H1 (cell line): ENCODE measurements around the gene ANKDD1A. TPM values are rescaled to one million over a fixed set of nuclear protein-coding genes. Genes with fewer than 3 reads are reported as not detected.

Experiments used
- CTCF ChIA-PET: fragments of 300-600 bp; sonication (Branson Sonifier 250); formaldehyde crosslinking; loops from one replicate; lab custom pipeline; 2021; ENCODE audit not compliant: partially characterized antibody; lab: Charles Lee
- POLR2A ChIA-PET: fragments of 300-600 bp; sonication (Branson Sonifier 250); formaldehyde crosslinking; loops from one replicate; lab custom pipeline; 2021; ENCODE audit warnings: inconsistent platforms; ENCODE audit not compliant: partially characterized antibody; lab: Charles Lee
- DNase-seq, 2 experiments: peaks; one replicate each; pipeline versions ENCODE4 v3.0.0 to v3.0.0-alpha.2; 2010 to 2022; ENCODE audit warnings: low spot score in 2 of 2, low read depth in 1 of 2, mixed read lengths in 1 of 2
- FAIRE-seq: peaks from 2 replicates; lab custom pipeline; 2011; peaks lifted over from hg19 to GRCh38; lab: Jason Lieb, UNC
- H2AFZ ChIP-seq: 2 replicates; pipeline ENCODE4 v1.8.1; 2012; ENCODE audit warnings: low read length, inconsistent platforms
- H2AK5ac ChIP-seq: 2 replicates; pipeline ENCODE4 v1.6.1; 2013; ENCODE audit warnings: low read depth, low read length
- H2BK120ac ChIP-seq: replicated peaks from 2 replicates; pipeline ENCODE3; 2013; ENCODE audit warnings: low read depth, low read length, inconsistent platforms
- H2BK12ac ChIP-seq: 2 replicates; pipeline ENCODE4 v1.6.1; 2013; ENCODE audit warnings: low read depth, low read length
- H2BK15ac ChIP-seq: 2 replicates; pipeline ENCODE4 v1.6.1; 2013; ENCODE audit warnings: low read length
- H2BK20ac ChIP-seq: 2 replicates; pipeline ENCODE4 v1.6.1; 2013; ENCODE audit warnings: low read length
- H2BK5ac ChIP-seq: 2 replicates; pipeline ENCODE4 v1.6.1; 2013; ENCODE audit warnings: low read depth, low read length
- H3K14ac ChIP-seq: 2 replicates; pipeline ENCODE4 v1.6.1; 2013; ENCODE audit warnings: inconsistent platforms; ENCODE audit not compliant: insufficient read length
- H3K18ac ChIP-seq: 2 replicates; pipeline ENCODE4 v1.6.1; 2013; ENCODE audit warnings: low read length; ENCODE audit errors: extremely low read depth
- H3K23ac ChIP-seq: 2 replicates; pipeline ENCODE4 v1.6.1; 2013; ENCODE audit warnings: inconsistent platforms; ENCODE audit not compliant: insufficient read length
- H3K23me2 ChIP-seq: 2 replicates; pipeline ENCODE4 v1.6.1; 2013; ENCODE audit warnings: low read depth, low read length
- H3K27ac ChIP-seq: 2 replicates; pipeline ENCODE4 v1.6.1; 2011; ENCODE audit warnings: low read depth, low read length, inconsistent platforms
- H3K27me3 ChIP-seq, 4 experiments: replicated peaks in 1 of 4; 1 replicate in 1 of 4; 2 replicates in 3 of 4; pipeline versions ENCODE4 v1.6.1 to v1.8.1; 2011 to 2013; ENCODE audit warnings: low read length in 3 of 4, mild to moderate bottlenecking in 3 of 4, inconsistent platforms in 2 of 4, mixed read lengths in 2 of 4, moderate library complexity in 1 of 4; ENCODE audit not compliant: control insufficient read depth in 3 of 4, insufficient read depth in 3 of 4; ENCODE audit errors: extremely low read depth in 1 of 4
- H3K36me3 ChIP-seq, 4 experiments: 2 replicates each; pipeline versions ENCODE4 v1.6.1 to v1.8.1; 2011 to 2013; ENCODE audit warnings: mild to moderate bottlenecking in 4 of 4, low read length in 3 of 4, moderate library complexity in 2 of 4, control low read depth in 1 of 4, inconsistent platforms in 1 of 4; ENCODE audit not compliant: insufficient read depth in 4 of 4, control insufficient read depth in 2 of 4
- H3K4ac ChIP-seq: replicated peaks from 2 replicates; pipeline ENCODE3; 2013; ENCODE audit warnings: low read length, low read depth, mixed read lengths, inconsistent platforms; ENCODE audit not compliant: insufficient read length
- H3K4me1 ChIP-seq, 4 experiments: replicated peaks in 1 of 4; 1 replicate in 1 of 4; 2 replicates in 3 of 4; pipeline versions ENCODE4 v1.6.1 to v1.8.1; 2011 to 2013; ENCODE audit warnings: low read length in 3 of 4, inconsistent platforms in 2 of 4, mixed read lengths in 1 of 4; ENCODE audit not compliant: insufficient read depth in 4 of 4, control insufficient read depth in 3 of 4
- H3K4me2 ChIP-seq, 2 experiments: 2 replicates each; pipeline versions ENCODE4 v1.6.1 to v1.8.1; 2011 to 2013; ENCODE audit warnings: low read depth in 2 of 2, low read length in 2 of 2, control low read depth in 1 of 2, inconsistent platforms in 1 of 2, mild to moderate bottlenecking in 1 of 2; ENCODE audit not compliant: insufficient read depth in 1 of 2
- H3K4me3 ChIP-seq, 4 experiments: fragments of 200-600, 300-600 bp in 1 of 4; sonication (generic), shearing (Covaris generic), sonication (Bioruptor Twin) in 1 of 4; 2 replicates each; pipeline versions ENCODE4 v1.5.1 to v1.8.1; 2011 to 2016; ENCODE audit warnings: low read length in 4 of 4, low read depth in 3 of 4, control low read depth in 2 of 4, inconsistent platforms in 2 of 4, mild to moderate bottlenecking in 2 of 4, mixed read lengths in 1 of 4, moderate library complexity in 1 of 4; ENCODE audit not compliant: insufficient read depth in 2 of 4; ENCODE audit errors: extremely low read depth in 1 of 4
- H3K56ac ChIP-seq: replicated peaks from 2 replicates; pipeline ENCODE3; 2013; ENCODE audit warnings: low read depth, mild to moderate bottlenecking, mixed read lengths, low read length, inconsistent platforms; ENCODE audit not compliant: insufficient read length
- H3K79me1 ChIP-seq: 2 replicates; pipeline ENCODE4 v1.6.1; 2013; ENCODE audit warnings: low read depth, low read length, control low read depth
- H3K79me2 ChIP-seq, 2 experiments: 2 replicates each; pipeline versions ENCODE4 v1.6.1 to v1.8.1; 2012 to 2013; ENCODE audit warnings: low read length in 2 of 2, mild to moderate bottlenecking in 2 of 2, inconsistent platforms in 1 of 2; ENCODE audit not compliant: insufficient read depth in 2 of 2, control insufficient read depth in 1 of 2
- H3K9ac ChIP-seq, 4 experiments: replicated peaks in 1 of 4; 1 replicate in 1 of 4; 2 replicates in 3 of 4; pipeline versions ENCODE4 v1.6.1 to v1.8.1; 2011 to 2013; ENCODE audit warnings: low read depth in 3 of 4, low read length in 3 of 4, control low read depth in 2 of 4, mild to moderate bottlenecking in 2 of 4, moderate library complexity in 2 of 4, inconsistent platforms in 1 of 4; ENCODE audit errors: extremely low read depth in 1 of 4
- H3K9me3 ChIP-seq, 2 experiments: 2 replicates each; pipeline versions ENCODE4 v1.6.1 to v1.8.1; 2012 to 2013; ENCODE audit warnings: mild to moderate bottlenecking in 2 of 2, moderate library complexity in 2 of 2, control low read depth in 1 of 2, inconsistent platforms in 1 of 2, low read depth in 1 of 2, low read length in 1 of 2, mixed read lengths in 1 of 2; ENCODE audit not compliant: insufficient read depth in 2 of 2
- H4K20me1 ChIP-seq, 2 experiments: replicated peaks in 1 of 2; 2 replicates each; pipeline versions ENCODE3 to v1.8.1; 2011 to 2013; ENCODE audit warnings: inconsistent platforms in 2 of 2, low read length in 2 of 2, mild to moderate bottlenecking in 1 of 2; ENCODE audit not compliant: insufficient read depth in 2 of 2, control insufficient read depth in 1 of 2
- H4K5ac ChIP-seq: 2 replicates; pipeline ENCODE4 v1.6.1; 2013; ENCODE audit warnings: low read length, low read depth, mixed read lengths, inconsistent platforms; ENCODE audit not compliant: insufficient read length
- H4K8ac ChIP-seq: 2 replicates; pipeline ENCODE4 v1.8.0; 2013; ENCODE audit warnings: mild to moderate bottlenecking, moderate library complexity, low read length, inconsistent platforms; ENCODE audit not compliant: insufficient read depth; ENCODE audit errors: extremely low read depth
- H4K91ac ChIP-seq: replicated peaks from 2 replicates; pipeline ENCODE3; 2013; ENCODE audit warnings: low read length, mixed read lengths, inconsistent platforms; ENCODE audit not compliant: insufficient read length
- RAD21 ChIP-seq, 2 experiments: IDR thresholded peaks in 1 of 2; conservative IDR thresholded peaks in 1 of 2; 2 replicates each; pipeline ENCODE4 v1.6.1; 2011; ENCODE audit warnings: low read depth in 2 of 2, low read length in 2 of 2, improper control_type of control experiment in 1 of 2, inconsistent platforms in 1 of 2, mild to moderate bottlenecking in 1 of 2, moderate library complexity in 1 of 2
- SAP30 ChIP-seq: fragments of 300-600 bp; sonication (generic); IDR thresholded peaks from 2 replicates; pipeline ENCODE4 v1.7.1; 2012; ENCODE audit warnings: low read length, moderate library complexity, mild to moderate bottlenecking, inconsistent platforms; ENCODE audit not compliant: insufficient read depth, insufficient replicate concordance
- WGBS, 2 experiments: shearing (Covaris generic) in 1 of 2; methylation state at CpG; one replicate each; pipeline versions ENCODE4 v1.1.6 to v1.1.7; 2013 to 2015; ENCODE audit warnings: low lambda C conversion rate in 2 of 2, mixed read lengths in 2 of 2, inconsistent platforms in 1 of 2, low coverage in 1 of 2, missing lambda C conversion rate in 1 of 2; ENCODE audit not compliant: insufficient replicate concordance in 2 of 2, insufficient coverage in 1 of 2, insufficient read length in 1 of 2; ENCODE audit errors: extremely low coverage in 1 of 2, missing lambda C conversion rate in 1 of 2; 5-methylcytosine and 5-hydroxymethylcytosine counted together
- polyA plus RNA-seq, 7 experiments: library from polyadenylated mRNA; depleted of rRNA in 3 of 7; stranded (reverse) in 5 of 7; unstranded in 2 of 7; fragments of >200 nt in 5 of 7; fragments of 200-250 nt in 2 of 7; gene quantifications; 1 replicate in 5 of 7; 2 replicates in 1 of 7; 4 replicates in 1 of 7; pipeline versions ENCODE4 v1.2.1 to v1.2.3, GENCODE V29; 2011 to 2013; ENCODE audit warnings: missing spikeins in 2 of 7, mixed read lengths in 2 of 7
- total RNA-seq: library from RNA; stranded (reverse); fragmentation: NEBNext Ultra II Directional; extraction: Animal tissue kit (Norgen Biotek cat#: 25700); gene quantifications from 2 replicates; pipeline ENCODE4 v1.2.1, GENCODE V29; 2021

The ANKDD1A gene
- total and polyA plus RNA-seq, 2 of the 8 experiments (the other 6 are each of a cell fraction or from before 2014, with no cell fraction given): 4.1 to 5.0 TPM

DNA sequence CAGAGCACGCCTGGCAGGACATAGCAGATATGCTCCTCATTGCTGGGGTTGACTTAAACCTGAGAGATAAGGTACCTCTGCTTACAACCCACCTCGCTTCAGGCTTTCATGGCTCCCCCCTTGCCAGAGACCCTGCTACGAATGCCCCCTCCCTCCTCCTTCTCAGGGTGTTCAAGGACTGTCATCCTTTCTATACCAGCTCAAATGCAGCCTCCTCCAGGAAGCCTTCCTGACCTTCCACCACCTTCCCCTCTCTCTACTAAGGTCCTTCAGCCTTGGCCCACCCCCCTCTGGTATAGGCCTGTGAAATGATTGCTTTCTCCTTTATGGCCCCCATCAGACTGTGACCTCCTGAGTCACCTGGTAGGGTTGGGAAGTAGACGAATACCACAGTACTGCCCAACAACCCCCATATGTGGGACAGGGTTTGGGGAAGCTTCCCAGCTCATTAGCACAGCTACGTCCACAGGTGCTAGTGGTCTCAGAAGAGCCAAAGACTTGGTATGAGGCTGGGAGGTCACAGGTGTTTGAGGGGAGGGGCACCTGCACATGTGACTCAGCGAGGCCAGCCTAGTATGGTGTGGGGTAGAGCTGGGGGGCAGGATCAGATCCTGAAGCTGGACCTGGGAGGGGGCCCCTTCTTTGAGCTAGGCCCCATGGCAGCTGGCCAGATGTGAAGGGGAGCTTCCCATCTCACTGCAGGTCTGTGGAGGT, 32.0 kb downstream of the ANKDD1A start:
- no peak overlapping the region for H3K4ac ChIP-seq
- DNase-seq: peak in 1 of 2 experiments; percentile 38

More for the DNA sequence above, 32.0 kb downstream of the ANKDD1A start:
- Histone ChIP-seq H3K4me1 (no peaks in the 10 kb centered on the region), H2AK5ac (no peak overlapping the region), H3K4me3 (no peak overlapping the region), H2AFZ (no peak overlapping the region), H2BK120ac (no peak overlapping the region), H3K79me2 (no peaks in the 10 kb centered on the region), H3K9ac (no peak overlapping the region), H4K91ac (no peak overlapping the region), H3K9me3 (no peaks in the 10 kb centered on the region), H3K18ac (no peak overlapping the region), H3K79me1 (no peaks in the 10 kb centered on the region), H2BK12ac (no peak overlapping the region), H4K5ac (no peak overlapping the region), H3K36me3 (no peaks in the 10 kb centered on the region), H4K20me1 (peaks cover 0 to 3% of the 10 kb centered on the region in 2 experiments), H3K14ac (no peak overlapping the region), H3K27me3 (no peaks in the 10 kb centered on the region), H4K8ac (no peak overlapping the region), H3K56ac (no peak overlapping the region), H2BK15ac (no peak overlapping the region), H3K4me2 (no peak overlapping the region), H3K23ac (no peak overlapping the region), H2BK5ac (no peak overlapping the region), H3K27ac (no peak overlapping the region), H2BK20ac (no peak overlapping the region), H3K23me2 (no peaks in the 10 kb centered on the region)
- FAIRE-seq: no peak
- 84% methylated on average over 6 of the region's 6 CpGs; no CpG with 5 or more reads in 1 of the 2 experiments for WGBS, 2 experiments
- POLR2A ChIA-PET: interaction anchor here (0.6 to 1.1 kb wide), 3 partner anchors 17 to 162 kb away, joined by 3 to 4 read pairs (median 3); no protein-coding TSS in a partner anchor
- TF ChIP-seq SAP30: no peak
- peak in 1 of 2 experiments; percentile 6; a peak in 1 of 4 replicates for TF ChIP-seq RAD21 (IDR thresholded peaks at IDR 0.05 in 1 of 2, conservative IDR thresholded peaks at IDR 0.05 in 1 of 2; ENCODE audit: low read depth in 2 of 2, low read length in 2 of 2)
- CTCF ChIA-PET: interaction anchor here (1.0 kb wide), 1 partner anchor 15 kb away, joined by 3 read pairs; no protein-coding TSS in a partner anchor
